NCI-H526 treated with DMSO at 0.1 percent for 48 hours (cell line): ENCODE results near the gene NGEF.
"Not testable (repeated sequence)": the region's sequence is repeated elsewhere in the genome, so short reads cannot be mapped to it uniquely, and the experiment has no call there.

ENCODE experiments used
- DNase-seq: peaks from one replicate; lab custom pipeline; 2025; lab: John Stamatoyannopoulos, UW

Gene NGEF

GRCh38 chr2:232927032-232927792 is 85.8 kb downstream of the NGEF start:
- no peak for DNase-seq

GRCh38 chr2:232926431-232926939 is 86.6 kb downstream of the NGEF start:
- DNase-seq, result no peak

- no peak for DNase-seq
Observed at GRCh38 chr2:232925821-232926156, 87.3 kb downstream of the NGEF start.

- no peak for DNase-seq
Observed at GRCh38 chr2:232925153-232925820, 87.8 kb downstream of the NGEF start.

GRCh38 chr2:232924433-232924832 is 88.6 kb downstream of the NGEF start:
- no peak for DNase-seq

GRCh38 chr2:232920760-232921159 is 92.3 kb downstream of the NGEF start:
- DNase-seq, result no peak

GRCh38 chr2:232920055-232920454 is 93.0 kb downstream of the NGEF start:
- no peak for DNase-seq

GRCh38 chr2:232919141-232919540 is 93.9 kb downstream of the NGEF start:
- no peak for DNase-seq

GRCh38 chr2:232913903-232914302 is 99.2 kb downstream of the NGEF start:
- no peak for DNase-seq

GRCh38 chr2:232911712-232912277 is 101.3 kb downstream of the NGEF start:
- no peak for DNase-seq

- DNase-seq, result no peak
Observed at GRCh38 chr2:232910376-232910775, 102.7 kb downstream of the NGEF start.

GRCh38 chr2:232908695-232909094 is 104.4 kb downstream of the NGEF start:
- DNase-seq, result no peak

- not testable (repeated sequence) for DNase-seq
Observed at GRCh38 chr2:232907718-232908085, 105.4 kb downstream of the NGEF start.

GRCh38 chr2:232906867-232907717 is 106.0 kb downstream of the NGEF start:
- not testable (repeated sequence) for DNase-seq

- DNase-seq, result no peak
Observed at GRCh38 chr2:232903989-232904388, 109.1 kb downstream of the NGEF start.

GRCh38 chr2:232901736-232902578 is 111.1 kb downstream of the NGEF start:
- no peak for DNase-seq

- no peak for DNase-seq
Observed at GRCh38 chr2:232900811-232901735, 112.0 kb downstream of the NGEF start.

GRCh38 chr2:232898592-232899543 is 114.2 kb downstream of the NGEF start:
- no peak for DNase-seq
